ENCODE data around the gene CCDC187.

DNA sequence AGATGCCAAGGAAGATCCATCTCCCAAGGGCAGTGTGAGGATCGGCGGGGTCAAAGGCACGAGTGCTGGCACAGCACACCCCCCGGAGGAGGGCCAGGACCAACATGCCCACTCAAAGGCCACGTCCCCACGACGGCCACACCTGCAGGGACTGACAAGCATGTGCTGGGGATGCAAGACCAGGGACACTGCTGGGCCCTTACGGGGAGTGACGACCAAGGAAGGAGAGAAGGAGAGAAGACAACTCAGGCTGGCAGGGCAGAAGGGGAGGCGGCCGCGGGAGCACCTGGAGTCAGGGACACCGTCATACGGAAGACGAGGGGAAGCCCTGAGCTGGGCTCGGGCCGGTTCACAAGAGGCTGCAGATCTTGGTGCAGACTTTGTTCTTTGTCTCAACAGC is 68.7 kb downstream of the CCDC187 start:
- TF ChIP-seq KDM4A (IDR thresholded peaks at IDR 0.05; ENCODE audit: low read depth, low read length, severe bottlenecking) (no peak), POLR2A (IDR thresholded peaks at IDR 0.05; ENCODE audit: control extremely low read depth in 1 of 2, low read depth in 2 of 2, low read length in 2 of 2) (no peak), RAD21 (IDR thresholded peaks at IDR 0.05 in 1 of 2, conservative IDR thresholded peaks at IDR 0.05 in 1 of 2; ENCODE audit: low read depth in 2 of 2, low read length in 2 of 2) (no peak), CEBPB (IDR thresholded peaks at IDR 0.05; ENCODE audit: low read depth, low read length) (no peak)
